ENCODE measurements around the gene MAG.

DNA sequence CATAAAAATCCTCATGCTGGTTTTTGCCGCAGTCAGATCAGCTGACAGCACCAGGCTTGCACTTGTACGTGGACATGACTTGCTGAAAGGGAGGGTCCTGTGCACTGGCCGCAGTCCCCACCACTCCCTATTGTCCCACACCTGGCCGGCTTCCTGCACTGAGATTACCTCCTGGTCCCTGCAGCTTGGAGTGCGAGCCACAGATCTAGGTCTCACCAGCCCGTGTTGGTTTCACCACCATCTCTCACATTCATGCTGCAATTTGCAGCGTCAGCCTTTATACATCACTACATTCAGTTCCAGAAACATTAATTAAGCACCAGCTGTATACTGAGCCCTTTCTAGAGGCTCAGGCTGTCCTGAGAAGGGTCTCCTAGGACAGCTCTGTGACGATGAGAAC, 22.1 kb downstream of the MAG start:
- no peak for TF ChIP-seq EZH2 (IDR thresholded peaks at IDR 0.05)
- TF ChIP-seq, protein P1, sequence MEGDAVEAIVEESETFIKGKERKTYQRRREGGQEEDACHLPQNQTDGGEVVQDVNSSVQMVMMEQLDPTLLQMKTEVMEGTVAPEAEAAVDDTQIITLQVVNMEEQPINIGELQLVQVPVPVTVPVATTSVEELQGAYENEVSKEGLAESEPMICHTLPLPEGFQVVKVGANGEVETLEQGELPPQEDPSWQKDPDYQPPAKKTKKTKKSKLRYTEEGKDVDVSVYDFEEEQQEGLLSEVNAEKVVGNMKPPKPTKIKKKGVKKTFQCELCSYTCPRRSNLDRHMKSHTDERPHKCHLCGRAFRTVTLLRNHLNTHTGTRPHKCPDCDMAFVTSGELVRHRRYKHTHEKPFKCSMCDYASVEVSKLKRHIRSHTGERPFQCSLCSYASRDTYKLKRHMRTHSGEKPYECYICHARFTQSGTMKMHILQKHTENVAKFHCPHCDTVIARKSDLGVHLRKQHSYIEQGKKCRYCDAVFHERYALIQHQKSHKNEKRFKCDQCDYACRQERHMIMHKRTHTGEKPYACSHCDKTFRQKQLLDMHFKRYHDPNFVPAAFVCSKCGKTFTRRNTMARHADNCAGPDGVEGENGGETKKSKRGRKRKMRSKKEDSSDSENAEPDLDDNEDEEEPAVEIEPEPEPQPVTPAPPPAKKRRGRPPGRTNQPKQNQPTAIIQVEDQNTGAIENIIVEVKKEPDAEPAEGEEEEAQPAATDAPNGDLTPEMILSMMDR (IDR thresholded peaks at IDR 0.05) = no peak
